Nephron (organoid): Measurements from ENCODE around the gene FLRT2.

Source experiments
- H3K27ac Mint-ChIP-seq, 3 experiments: 2 replicates each; pipeline ENCODE4 v1.8.0; 2020; ENCODE audit warnings: mixed read lengths in 3 of 3, mild to moderate bottlenecking in 2 of 3, moderate library complexity in 1 of 3
- H3K27me3 Mint-ChIP-seq: 2 replicates; pipeline ENCODE4 v1.8.0; 2021; ENCODE audit warnings: low read depth, mild to moderate bottlenecking, moderate library complexity, mixed read lengths
- H3K36me3 Mint-ChIP-seq: 2 replicates; pipeline ENCODE4 v1.8.0; 2020; ENCODE audit warnings: low read depth, mixed read lengths
- H3K4me1 Mint-ChIP-seq: 2 replicates; pipeline ENCODE4 v1.8.0; 2020; ENCODE audit warnings: mixed read lengths
- H3K4me3 Mint-ChIP-seq, 3 experiments: 2 replicates each; pipeline ENCODE4 v1.8.0; 2020; ENCODE audit warnings: mild to moderate bottlenecking in 3 of 3, mixed read lengths in 3 of 3, moderate library complexity in 2 of 3
- H3K9me3 Mint-ChIP-seq: 2 replicates; pipeline ENCODE4 v1.8.0; 2020; ENCODE audit warnings: mixed read lengths
- CTCF ChIP-seq, 3 experiments: fragments of 200-600 bp; sonication (generic); IDR thresholded peaks; one replicate each; pipeline ENCODE4 v1.5.0; 2021; ENCODE audit warnings: antibody characterized with exemption in 3 of 3; ENCODE audit not compliant: unreplicated experiment in 3 of 3

The FLRT2 gene

GRCh38 chr14:85501751-85502150 is 28.2 kb upstream of the FLRT2 start:
- H3K9me3 Mint-ChIP-seq = no peaks in the 10 kb centered on the region
- no peaks in the 10 kb centered on the region for H3K36me3 Mint-ChIP-seq
- no peak overlapping the region for H3K27ac Mint-ChIP-seq
- H3K4me3 Mint-ChIP-seq = no peak overlapping the region
- no peaks in the 10 kb centered on the region for H3K27me3 Mint-ChIP-seq
- H3K4me1 Mint-ChIP-seq = no peaks in the 10 kb centered on the region
- TF ChIP-seq CTCF (IDR thresholded peaks at IDR 0.05; ENCODE audit: unreplicated experiment in 3 of 3) = no peak

- H3K4me1 Mint-ChIP-seq = no peaks in the 10 kb centered on the region
- H3K27ac Mint-ChIP-seq = no peak overlapping the region
- TF ChIP-seq CTCF (IDR thresholded peaks at IDR 0.05; ENCODE audit: unreplicated experiment in 3 of 3) = no peak
- peaks cover 3% of the 10 kb centered on the region for H3K27me3 Mint-ChIP-seq
- no peaks in the 10 kb centered on the region for H3K36me3 Mint-ChIP-seq
- no peak overlapping the region for H3K4me3 Mint-ChIP-seq
- H3K9me3 Mint-ChIP-seq = peaks cover 3% of the 10 kb centered on the region
These were observed 21.1 kb upstream of the FLRT2 start for GRCh38 chr14:85508863-85509262.

GRCh38 chr14:85512451-85512850 is 17.5 kb upstream of the FLRT2 start:
- Mint-ChIP-seq H3K4me1 (no peaks in the 10 kb centered on the region), H3K27ac (no peak overlapping the region), H3K27me3 (peaks cover 3% of the 10 kb centered on the region), H3K9me3 (peaks cover 3% of the 10 kb centered on the region), H3K4me3 (no peak overlapping the region), H3K36me3 (no peaks in the 10 kb centered on the region)
- TF ChIP-seq CTCF (IDR thresholded peaks at IDR 0.05; ENCODE audit: unreplicated experiment in 3 of 3) = no peak

GRCh38 chr14:85514487-85514886 is 15.5 kb upstream of the FLRT2 start:
- H3K27me3 Mint-ChIP-seq = no peaks in the 10 kb centered on the region
- peaks cover 2% of the 10 kb centered on the region for H3K4me1 Mint-ChIP-seq
- H3K36me3 Mint-ChIP-seq = no peaks in the 10 kb centered on the region
- H3K27ac Mint-ChIP-seq = no peak overlapping the region
- TF ChIP-seq CTCF (IDR thresholded peaks at IDR 0.05; ENCODE audit: unreplicated experiment in 3 of 3) = no peak
- H3K9me3 Mint-ChIP-seq = peaks cover 3% of the 10 kb centered on the region
- H3K4me3 Mint-ChIP-seq = no peak overlapping the region

- Mint-ChIP-seq H3K27ac (peak overlapping the region in 1 of 3 experiments; percentile 9), H3K4me3 (no peak overlapping the region), H3K4me1 (peaks cover 14% of the 10 kb centered on the region), H3K9me3 (peaks cover 2% of the 10 kb centered on the region), H3K27me3 (no peaks in the 10 kb centered on the region), H3K36me3 (no peaks in the 10 kb centered on the region)
- TF ChIP-seq CTCF (IDR thresholded peaks at IDR 0.05; ENCODE audit: unreplicated experiment in 3 of 3) = no peak
These were observed 13.5 kb upstream of the FLRT2 start for GRCh38 chr14:85516239-85517113.
